Panc1 (cell line): ENCODE results near the gene TTC38.

ENCODE experiments used
- POLR2AphosphoS5 ChIP-seq: IDR thresholded peaks from 2 replicates; pipeline ENCODE4 v1.6.1; 2012; ENCODE audit warnings: mild to moderate bottlenecking, low read depth, low read length, moderate library complexity
- TF ChIP-seq, protein P1 (sequence below): fragments of 450-650 bp; IDR thresholded peaks from 2 replicates; pipeline ENCODE4 v1.5.1; 2017; ENCODE audit warnings: mild to moderate bottlenecking

DNA sequence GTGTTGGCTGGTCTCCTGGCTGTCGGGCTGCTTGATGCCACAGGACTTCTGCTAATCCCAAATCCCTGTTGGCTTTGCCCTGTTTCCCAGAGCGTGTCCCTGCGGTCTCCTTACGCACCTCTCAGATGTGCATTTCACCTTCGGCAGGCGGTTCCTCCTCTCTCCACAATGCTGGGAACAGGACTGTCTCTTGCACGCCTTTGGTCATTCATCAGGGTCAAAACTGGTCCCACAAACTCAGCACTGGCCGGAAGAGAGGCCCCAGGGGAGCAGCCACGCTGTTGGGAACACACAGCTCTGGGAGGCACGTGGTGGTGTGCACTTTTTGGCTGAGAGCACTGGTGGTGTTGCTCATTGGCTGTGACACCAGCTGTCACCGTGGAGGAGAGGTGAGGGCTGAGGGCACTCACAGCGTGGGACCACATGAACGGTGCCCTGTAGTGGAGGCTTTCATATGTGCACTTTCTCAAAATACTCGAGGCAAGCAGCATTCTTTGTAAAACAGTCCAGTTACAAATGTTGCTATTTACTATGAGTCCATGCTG, 52.4 kb downstream of the TTC38 start:
- TF ChIP-seq POLR2AphosphoS5: no peak
- TF ChIP-seq, protein P1, sequence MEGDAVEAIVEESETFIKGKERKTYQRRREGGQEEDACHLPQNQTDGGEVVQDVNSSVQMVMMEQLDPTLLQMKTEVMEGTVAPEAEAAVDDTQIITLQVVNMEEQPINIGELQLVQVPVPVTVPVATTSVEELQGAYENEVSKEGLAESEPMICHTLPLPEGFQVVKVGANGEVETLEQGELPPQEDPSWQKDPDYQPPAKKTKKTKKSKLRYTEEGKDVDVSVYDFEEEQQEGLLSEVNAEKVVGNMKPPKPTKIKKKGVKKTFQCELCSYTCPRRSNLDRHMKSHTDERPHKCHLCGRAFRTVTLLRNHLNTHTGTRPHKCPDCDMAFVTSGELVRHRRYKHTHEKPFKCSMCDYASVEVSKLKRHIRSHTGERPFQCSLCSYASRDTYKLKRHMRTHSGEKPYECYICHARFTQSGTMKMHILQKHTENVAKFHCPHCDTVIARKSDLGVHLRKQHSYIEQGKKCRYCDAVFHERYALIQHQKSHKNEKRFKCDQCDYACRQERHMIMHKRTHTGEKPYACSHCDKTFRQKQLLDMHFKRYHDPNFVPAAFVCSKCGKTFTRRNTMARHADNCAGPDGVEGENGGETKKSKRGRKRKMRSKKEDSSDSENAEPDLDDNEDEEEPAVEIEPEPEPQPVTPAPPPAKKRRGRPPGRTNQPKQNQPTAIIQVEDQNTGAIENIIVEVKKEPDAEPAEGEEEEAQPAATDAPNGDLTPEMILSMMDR: no peak
